HEK293T (cell line): Measurements from ENCODE around the gene MAP2K4.

Source experiments
- ARNT ChIP-seq: fragments of 450-650 bp; IDR thresholded peaks from 2 replicates; pipeline ENCODE4 v1.6.1; 2017; ENCODE audit warnings: mild to moderate bottlenecking
- BHLHE40 ChIP-seq: fragments of 450-650 bp; IDR thresholded peaks from 2 replicates; pipeline ENCODE4 v1.6.1; 2016; ENCODE audit warnings: mild to moderate bottlenecking, moderate library complexity, borderline replicate concordance
- CTBP1 ChIP-seq: fragments of 450-650 bp; IDR thresholded peaks from 2 replicates; pipeline ENCODE4 v1.6.1; 2016; ENCODE audit warnings: borderline replicate concordance
- ELF4 ChIP-seq: fragments of 450-650 bp; IDR thresholded peaks from 2 replicates; pipeline ENCODE4 v1.6.1; 2017; ENCODE audit warnings: antibody characterized with exemption
- FOXA1 ChIP-seq: fragments of 450-650 bp; IDR thresholded peaks from 2 replicates; pipeline ENCODE4 v1.6.1; 2016; ENCODE audit warnings: mild to moderate bottlenecking
- FOXK2 ChIP-seq: fragments of 450-650 bp; IDR thresholded peaks from 2 replicates; pipeline ENCODE4 v1.6.1; 2016; ENCODE audit warnings: mild to moderate bottlenecking
- FOXM1 ChIP-seq: fragments of 450-650 bp; IDR thresholded peaks from 2 replicates; pipeline ENCODE4 v1.6.1; 2017; ENCODE audit warnings: mild to moderate bottlenecking, borderline replicate concordance
- HDGF ChIP-seq: fragments of 450-650 bp; IDR thresholded peaks from 2 replicates; pipeline ENCODE4 v1.6.1; 2017; ENCODE audit warnings: antibody characterized with exemption, borderline replicate concordance
- L3MBTL2 ChIP-seq: fragments of 450-650 bp; conservative IDR thresholded peaks from 2 replicates; pipeline ENCODE4 v1.6.1; 2016; ENCODE audit warnings: mild to moderate bottlenecking
- LEF1 ChIP-seq: fragments of 450-650 bp; IDR thresholded peaks from 2 replicates; pipeline ENCODE4 v1.6.1; 2017; ENCODE audit warnings: mild to moderate bottlenecking, borderline replicate concordance
- NFRKB ChIP-seq: fragments of 450-650 bp; IDR thresholded peaks from 2 replicates; pipeline ENCODE4 v1.6.1; 2016; ENCODE audit warnings: mild to moderate bottlenecking, moderate library complexity
- SP1 ChIP-seq: fragments of 450-650 bp; IDR thresholded peaks from 2 replicates; pipeline ENCODE4 v1.6.1; 2017
- SUZ12 ChIP-seq: fragments of 450-650 bp; IDR thresholded peaks from 2 replicates; pipeline ENCODE4 v1.6.1; 2016; ENCODE audit warnings: mild to moderate bottlenecking

GRCh38 chr17:12040478-12040877 is 19.8 kb downstream of the MAP2K4 start:
- no peak for TF ChIP-seq LEF1
- TF ChIP-seq SP1 = no peak
- no peak for TF ChIP-seq FOXK2
- TF ChIP-seq HDGF = no peak
- no peak for TF ChIP-seq BHLHE40
- no peak for TF ChIP-seq FOXM1
- TF ChIP-seq L3MBTL2 = no peak
- TF ChIP-seq SUZ12 = no peak
- no peak for TF ChIP-seq FOXA1
- TF ChIP-seq ARNT = no peak
- TF ChIP-seq CTBP1 = no peak
- no peak for TF ChIP-seq ELF4
- TF ChIP-seq NFRKB = no peak
